Activated CD8-positive, alpha-beta memory T cell treated with anti-CD3 and anti-CD28 coated beads, Interleukin-2, amount 50 U/mL, for 48 hours (primary cell): ENCODE results near the gene LUZP1.

ENCODE experiments used
- DNase-seq: peaks from one replicate; pipeline ENCODE4 v3.0.0-alpha.2; 2020

Gene LUZP1

DNA sequence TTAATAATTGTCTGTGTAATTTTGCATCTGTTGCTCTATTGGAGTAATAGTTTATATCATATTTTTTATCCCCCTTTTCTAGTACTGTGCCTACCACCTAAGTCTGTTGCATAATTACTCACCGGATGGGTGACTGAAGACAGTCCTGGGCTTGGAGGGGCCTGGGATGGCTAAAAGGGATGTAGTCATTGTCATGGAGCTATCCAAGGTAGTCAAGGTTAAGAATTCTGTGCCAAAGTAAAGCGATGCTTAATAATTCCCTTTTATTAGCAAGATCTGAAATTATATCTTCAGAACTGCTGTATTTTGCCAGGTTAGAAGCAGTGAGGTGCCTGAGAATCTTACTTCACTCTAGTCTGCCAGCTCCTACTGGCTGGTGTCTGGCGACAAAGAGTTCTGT is 87.8 kb downstream of the LUZP1 start:
- no peak for DNase-seq

DNA sequence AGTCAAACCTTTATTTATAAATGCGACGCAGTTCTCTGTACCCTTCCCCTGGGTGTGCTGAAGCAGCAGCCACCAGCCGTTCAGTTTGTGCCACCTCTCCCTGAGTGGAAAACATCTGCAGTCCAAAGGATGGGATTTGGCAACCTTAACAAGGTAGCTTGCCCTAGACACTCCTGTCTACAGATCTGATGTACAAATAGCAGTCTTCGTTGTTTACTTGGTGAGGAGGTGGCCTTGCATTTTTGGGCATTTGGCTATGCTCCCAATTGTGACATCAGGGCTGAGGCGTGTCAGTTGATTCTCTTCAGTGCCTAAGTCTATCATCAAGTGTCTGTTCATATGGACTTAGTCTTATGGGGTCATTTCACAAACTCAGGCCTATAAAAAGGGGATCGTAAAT is 89.6 kb downstream of the LUZP1 start:
- no peak for DNase-seq

DNA sequence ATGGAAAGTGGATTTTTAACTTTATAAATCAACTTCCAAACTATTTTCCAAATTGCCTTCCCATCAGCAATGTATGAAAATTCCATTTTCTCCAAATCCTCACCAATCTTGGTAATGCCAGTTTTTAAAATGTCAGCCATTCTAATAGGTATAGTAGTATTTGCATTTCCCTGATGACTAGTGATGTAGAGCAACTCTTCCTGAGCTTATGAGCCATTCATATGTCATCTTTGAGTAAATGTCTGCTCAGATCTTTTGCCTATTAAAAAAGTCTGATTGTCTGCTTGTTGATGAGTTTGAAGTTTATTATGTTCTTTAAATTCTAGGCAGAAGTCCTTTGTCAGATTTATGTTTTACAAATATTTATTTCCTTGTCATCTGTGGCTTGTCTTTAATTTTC is 94.6 kb downstream of the LUZP1 start:
- no peak for DNase-seq

DNA sequence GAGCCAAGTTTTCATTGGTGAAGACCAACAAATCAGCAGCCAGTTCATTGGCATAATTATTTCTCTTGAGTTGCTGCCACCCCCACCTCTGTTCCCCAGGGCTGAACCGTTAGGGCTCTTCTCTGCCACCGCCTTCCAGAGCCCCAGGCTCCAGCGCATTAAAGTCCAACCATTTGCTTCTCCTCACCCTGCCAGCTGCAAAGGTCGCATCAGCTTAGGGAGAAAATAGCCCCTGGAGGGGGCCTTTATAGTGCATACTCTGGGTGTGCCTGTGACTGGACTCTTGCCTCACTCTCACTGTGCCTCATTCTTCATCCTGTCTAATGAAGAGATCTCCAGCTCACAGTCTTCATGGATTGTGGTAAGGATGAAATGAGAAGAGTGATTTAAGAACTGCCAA is 99.0 kb downstream of the LUZP1 start:
- DNase-seq, result no peak

DNA sequence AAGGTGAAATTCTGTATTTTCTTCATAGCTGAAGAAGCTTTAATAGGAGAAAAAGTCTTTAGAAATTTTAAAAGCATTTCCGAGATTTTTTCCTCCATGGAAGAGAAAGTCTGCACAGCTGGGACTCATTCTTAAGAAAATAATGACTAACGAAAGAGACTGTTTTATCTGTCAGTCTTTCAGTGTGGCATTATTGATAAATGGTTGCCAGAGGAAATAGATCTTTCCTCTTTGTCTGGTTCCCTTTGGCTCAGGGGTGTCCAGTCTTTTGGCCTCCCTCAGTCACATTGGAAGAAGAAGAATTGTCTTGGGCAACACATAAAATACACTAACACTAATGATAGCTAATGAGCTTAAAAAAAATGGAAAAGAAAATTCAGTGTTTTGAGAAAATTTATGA is 99.5 kb downstream of the LUZP1 start:
- no peak for DNase-seq

DNA sequence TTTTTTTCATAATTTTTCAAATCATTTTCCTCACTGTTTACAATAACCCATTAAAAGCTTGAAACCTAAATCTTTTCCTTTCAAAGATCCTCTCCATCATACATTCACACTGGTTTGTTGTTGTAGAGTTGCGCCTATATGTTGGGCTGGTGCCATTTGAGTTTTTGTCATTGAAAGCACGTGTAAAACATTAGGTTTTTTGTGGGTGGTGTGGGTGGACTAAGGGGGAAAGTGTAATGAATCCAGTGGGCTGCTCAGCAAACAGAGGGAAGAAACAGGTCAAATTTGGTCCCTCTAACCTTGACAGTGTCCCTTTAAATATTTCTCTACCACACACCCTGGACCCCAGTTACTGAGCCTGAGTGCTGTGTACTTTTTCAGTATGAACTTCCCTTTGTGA is 102.6 kb downstream of the LUZP1 start:
- no peak for DNase-seq

DNA sequence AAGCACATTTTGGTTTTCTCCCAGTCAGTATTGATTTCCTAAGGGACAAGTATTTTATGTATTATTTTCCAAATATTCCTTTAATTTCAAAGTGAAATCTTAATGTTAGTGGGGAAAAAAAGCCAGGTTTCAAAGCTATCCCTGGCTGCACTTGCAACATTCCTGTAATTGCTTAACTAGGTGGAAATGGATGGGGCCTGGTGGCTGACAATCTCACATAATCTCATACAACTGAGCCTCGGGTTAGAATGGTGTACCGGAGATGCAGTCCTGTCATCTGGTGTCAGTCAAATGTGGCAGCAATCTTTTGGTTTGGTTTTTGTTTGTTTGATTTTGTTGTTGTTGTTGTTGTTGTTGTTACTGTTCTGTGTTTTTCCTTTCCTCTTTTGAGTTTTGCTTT is 103.3 kb downstream of the LUZP1 start:
- no peak for DNase-seq

DNA sequence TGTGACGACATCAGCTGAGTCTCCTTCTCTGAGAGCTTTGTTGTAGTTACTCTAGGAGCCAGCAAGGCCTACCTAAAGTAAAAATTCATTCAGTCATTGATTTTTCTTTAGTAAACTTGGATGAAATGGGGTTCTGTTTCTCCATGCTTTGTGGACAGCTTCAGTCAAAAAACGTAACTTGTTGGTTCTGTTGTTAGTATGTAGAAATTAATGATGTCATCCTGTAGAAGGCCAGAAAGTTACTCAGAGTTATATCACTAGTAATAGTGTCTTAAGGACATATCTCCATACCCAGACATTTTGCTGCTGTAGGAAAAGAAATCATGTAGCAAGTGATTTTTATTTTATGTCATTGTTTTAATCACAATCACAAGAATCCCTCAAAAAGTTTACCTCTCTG is 106.4 kb downstream of the LUZP1 start:
- DNase-seq, result no peak

DNA sequence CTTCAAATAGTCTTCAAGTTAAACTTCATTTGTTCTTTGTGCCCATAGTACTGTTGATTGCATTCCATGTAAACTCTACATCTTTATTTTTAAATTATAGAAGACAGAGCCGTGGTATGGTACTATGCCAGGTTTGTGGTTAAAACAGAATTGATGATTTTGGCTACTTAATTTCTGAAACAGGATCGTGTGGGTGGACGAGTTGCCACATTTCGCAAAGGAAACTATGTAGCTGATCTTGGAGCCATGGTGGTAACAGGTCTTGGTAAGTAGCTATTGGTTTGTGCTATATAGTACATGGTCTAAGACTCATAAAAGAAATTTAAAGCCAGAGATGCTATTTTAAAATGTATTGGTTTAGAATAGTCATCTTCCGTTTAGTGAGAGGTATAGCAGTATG is 111.4 kb downstream of the LUZP1 start:
- DNase-seq, result no peak

DNA sequence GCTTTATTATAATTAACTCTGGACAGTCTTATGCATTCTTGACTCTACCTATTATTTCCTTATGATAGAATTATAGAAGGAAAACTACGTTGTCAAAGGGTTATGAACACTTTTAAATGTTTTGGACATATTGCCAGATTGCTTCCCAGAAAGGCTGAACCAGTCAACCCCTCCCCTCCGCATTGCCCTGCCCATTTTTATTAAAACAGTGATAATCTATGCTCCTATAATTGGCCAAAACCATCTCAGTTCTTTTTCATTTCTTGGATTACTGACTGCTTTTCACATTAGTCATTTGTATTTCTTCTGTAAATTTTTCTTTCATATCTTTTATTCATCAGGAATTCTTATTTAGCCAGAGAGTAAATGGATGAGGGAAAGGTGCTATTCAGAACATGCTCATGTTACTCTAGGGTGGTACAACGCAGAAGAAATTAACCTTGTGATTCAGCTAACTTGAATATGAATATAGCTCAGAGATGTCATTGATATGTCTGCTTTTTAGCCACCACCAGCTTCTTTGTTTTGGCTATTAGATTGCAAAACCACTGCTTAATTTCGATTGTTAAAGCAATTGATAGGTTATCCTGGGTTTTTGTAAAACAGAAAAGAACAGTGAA is 117.3 kb downstream of the LUZP1 start:
- DNase-seq, result no peak

DNA sequence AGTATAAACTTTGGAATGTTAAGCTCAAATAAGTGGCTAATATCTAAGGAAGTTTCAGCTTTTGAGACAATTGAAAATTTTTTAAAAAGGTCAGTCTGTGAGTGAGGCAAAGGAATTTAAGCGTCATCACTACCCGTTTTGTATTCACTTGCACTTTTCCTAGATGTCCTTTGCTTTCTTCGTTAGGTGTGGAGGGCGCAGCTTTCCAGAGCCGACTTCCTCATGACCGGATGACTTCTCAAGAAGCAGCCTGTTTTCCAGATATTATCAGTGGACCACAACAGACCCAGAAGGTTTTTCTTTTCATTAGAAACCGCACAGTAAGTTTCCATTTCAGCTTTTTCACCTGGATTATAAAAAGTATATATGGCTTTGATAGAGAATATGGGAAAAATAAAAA is 118.5 kb downstream of the LUZP1 start:
- DNase-seq, result no peak

DNA sequence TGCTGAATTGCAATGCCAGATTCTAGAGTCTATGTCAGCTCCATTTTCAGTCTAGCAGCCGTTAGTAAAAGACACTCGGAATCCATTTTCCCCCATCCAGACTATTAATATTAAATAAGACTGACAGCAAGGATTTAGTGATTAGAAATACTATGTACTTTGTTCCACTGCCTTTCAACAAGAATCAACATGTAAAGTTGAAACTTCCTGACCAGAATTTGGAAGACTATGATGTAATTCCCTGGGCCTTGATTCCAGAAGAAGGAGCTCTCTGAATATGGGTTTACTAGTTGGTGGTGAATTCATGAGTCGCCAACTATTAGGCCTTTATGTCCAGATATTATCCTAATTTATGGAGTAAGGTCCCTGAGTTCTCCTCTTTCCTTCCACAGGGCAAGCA is 124.6 kb downstream of the LUZP1 start:
- DNase-seq, result no peak

DNA sequence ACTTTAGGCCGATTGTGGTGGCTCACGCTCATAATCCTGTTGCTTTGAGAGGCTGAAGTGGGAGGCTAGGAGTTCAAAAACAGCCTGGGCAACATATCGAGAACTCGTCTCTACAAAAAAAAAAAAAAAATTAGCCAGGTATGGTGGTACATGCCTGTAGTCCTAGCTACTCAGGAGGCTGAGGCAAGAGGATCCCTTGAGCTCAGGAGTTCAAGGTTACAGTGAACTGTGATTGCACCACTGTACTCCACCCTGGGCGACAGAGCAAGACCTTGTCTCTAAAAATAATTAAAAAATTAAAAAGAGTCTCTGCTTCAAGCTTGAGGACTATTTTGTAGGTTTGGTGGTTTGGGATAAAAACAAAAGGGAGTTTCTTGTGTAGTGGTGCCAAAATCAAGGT is 128.1 kb downstream of the LUZP1 start:
- no peak for DNase-seq

DNA sequence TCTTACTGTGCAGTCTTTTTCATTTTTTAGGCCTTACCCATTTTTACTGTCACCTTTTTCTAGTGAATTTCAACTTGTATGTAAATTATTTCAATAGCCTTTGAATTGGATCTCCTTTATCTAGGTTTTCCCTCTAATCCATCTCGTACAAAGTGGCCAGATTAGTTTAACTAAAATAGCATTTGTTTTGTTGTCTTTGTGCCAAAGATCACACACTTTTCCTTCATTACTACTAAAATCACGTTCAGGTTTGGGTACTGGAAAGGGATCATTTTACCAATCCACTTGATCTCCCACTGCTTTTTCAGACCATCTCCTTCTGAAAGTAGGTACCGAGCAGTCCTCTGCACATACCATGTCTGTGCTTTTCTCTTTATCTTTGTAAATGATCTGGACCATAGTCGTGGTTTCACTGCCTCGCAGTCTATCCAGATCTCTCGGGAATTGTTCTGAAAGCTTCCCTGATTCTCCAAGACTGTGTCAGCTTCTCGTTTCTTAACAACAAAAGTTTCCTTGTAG is 129.3 kb downstream of the LUZP1 start:
- DNase-seq, result no peak

DNA sequence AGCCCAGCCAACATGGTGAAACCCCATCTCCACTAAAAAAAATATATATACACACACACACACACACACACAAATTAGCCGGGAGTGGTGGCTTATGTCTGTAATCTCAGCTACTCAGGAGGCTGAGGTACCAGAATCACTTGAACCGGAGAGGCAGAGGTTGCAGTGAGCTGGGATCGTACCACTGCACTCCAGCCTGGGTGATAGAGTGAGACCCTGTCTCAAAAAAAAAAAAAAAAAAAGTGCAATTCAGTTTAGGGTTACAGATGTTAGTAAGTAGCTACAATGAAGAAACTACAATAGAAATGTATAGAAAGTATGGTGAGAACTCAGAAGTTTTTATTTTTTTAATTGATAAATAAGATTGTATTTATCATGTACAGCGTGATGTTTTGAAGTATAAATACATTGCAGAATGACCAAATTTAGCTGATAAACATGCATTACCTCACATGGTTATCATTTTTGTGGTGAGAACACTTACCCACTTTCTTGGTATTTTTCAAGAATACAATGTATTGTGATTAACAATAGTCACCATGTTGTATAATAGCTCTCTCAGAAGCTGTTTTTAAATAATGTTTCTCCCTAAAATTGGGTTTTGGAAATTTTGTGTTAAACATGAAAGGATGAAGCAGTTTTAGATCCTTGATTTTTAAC is 131.4 kb downstream of the LUZP1 start:
- no peak for DNase-seq

DNA sequence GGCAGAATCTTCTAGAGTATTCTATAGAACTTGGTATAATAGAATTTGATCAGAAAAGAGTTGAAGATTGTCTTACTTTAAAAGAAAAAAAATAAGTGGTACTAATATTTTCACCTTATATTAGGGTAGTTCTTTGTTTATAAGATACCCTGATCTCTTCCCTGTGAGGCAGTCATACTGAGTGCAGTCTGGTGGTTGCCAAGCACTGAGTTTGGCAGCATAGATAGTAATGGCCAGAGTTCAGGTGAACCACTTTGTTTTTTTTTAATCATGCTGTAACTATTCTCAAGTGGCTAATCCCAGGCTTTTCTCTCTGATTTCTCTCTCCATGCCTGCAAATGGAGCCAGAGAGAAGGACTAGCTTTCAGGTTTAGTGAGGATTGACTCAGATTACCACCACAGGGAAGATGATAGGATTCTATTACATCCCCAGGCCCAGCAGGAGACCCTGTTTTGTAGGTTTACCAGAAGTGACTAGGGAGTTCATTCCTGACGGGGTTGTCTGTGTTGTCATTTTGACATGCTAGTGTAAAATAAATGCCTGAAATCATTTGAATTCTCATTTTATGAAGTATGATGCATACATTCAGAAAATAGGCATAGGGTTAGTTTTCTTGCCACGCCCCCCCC is 132.7 kb downstream of the LUZP1 start:
- DNase-seq, result no peak
